ENCODE data around the gene PIM1. TPM values are rescaled to one million over a fixed set of nuclear protein-coding genes. Genes with fewer than 3 reads are reported as not detected.

The PIM1 gene
- total RNA-seq, 1 donor from 2014 or later = 41.5 TPM

DNA sequence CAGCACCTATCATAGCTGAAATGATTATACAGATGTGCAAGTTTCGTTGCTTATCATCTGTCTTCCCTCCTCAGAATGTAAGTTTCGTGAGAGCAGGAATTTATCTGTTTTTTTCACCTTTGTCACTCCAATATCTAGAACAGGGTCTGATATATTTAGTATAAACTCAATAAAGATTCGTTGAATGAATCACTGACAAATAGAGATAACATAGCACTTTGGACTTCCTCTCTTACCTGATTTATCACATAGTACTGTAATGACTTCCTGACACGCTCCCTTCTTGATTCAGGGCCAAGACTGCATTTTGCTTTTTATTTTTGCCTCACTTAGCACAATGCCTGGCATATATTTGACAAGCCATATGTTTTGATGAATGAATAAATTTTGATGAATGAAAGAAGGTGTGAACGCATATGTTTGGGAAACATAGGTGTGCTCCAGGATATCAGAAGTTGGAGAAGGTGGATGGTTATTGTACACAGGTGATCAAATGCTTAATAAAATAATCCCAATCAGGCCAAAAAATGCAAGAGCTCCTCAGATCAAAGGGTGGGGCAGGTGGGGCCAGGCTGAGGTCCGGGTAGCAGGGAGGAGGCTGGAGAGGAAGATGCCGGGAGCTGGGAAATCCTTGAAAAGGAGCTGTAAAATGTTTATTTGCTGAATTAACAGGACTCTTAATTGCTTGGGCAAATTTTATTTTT, 33.0 kb downstream of the PIM1 start:
- TF ChIP-seq CTCF (conservative IDR thresholded peaks at IDR 0.05) = no peak
- H3K9me3 Mint-ChIP-seq = no peaks in the 10 kb centered on the region
- no peaks in the 10 kb centered on the region for H3K36me3 Mint-ChIP-seq
- H3K4me3 Mint-ChIP-seq = no peak overlapping the region
- H3K4me1 Mint-ChIP-seq (ENCODE audit: unreplicated experiment) = peaks cover 15% of the 10 kb centered on the region
- peaks cover 21% of the 10 kb centered on the region for H3K27me3 Mint-ChIP-seq
- DNase-seq (ENCODE audit: extremely low spot score, unreplicated experiment) = no peak
- peak overlapping the region; percentile 41 for H3K27ac Mint-ChIP-seq

- H3K27me3 Mint-ChIP-seq = peaks cover 25% of the 10 kb centered on the region
- no peak for DNase-seq (ENCODE audit: extremely low spot score, unreplicated experiment)
- peaks cover 15% of the 10 kb centered on the region for H3K4me1 Mint-ChIP-seq (ENCODE audit: unreplicated experiment)
- H3K36me3 Mint-ChIP-seq = no peaks in the 10 kb centered on the region
- no peak overlapping the region for H3K4me3 Mint-ChIP-seq
- H3K27ac Mint-ChIP-seq = peak overlapping the region; percentile 8
- H3K9me3 Mint-ChIP-seq = no peaks in the 10 kb centered on the region
- TF ChIP-seq CTCF (conservative IDR thresholded peaks at IDR 0.05) = no peak
Observed at GRCh38 chr6:37204014-37204751, 34.2 kb downstream of the PIM1 start.

DNA sequence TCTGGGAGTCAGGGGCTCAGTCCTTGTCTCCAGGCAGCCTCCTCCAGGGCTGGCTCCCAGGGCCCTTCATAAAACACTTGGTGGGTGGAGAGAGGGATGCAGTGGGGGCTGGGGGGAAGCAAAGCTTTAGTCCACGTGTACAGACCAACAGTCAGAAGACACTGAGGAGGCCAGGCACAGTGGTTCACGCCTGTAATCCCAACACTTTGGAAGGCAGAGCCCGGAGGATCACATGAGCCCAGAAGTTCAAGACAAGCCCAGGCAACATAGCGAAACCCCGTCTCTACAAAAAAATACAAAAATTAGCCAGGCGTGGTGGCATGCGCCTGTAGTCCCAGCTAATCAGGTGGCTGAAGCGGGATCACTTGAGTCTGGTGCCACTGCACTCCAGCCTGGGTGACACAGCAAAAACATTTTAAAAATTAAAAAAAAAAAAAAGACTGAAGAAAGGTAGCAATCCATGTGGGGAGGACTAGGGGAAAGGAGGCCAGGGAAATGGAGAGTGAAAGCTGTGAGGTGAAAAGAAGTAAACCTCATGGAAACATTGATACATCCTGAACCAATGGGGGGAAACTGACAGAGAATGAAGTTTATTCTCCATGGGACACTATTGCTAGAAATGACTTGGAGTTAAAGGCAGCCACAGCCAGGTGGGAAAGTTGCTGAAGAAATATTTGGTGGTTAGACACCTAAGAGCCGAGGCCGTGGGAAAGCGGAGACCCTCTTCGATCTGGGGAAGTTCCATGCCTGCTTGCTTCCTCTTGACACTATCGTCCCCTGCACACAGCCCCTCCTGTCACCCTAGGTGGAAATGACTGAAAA, 35.4 kb downstream of the PIM1 start:
- TF ChIP-seq CTCF (conservative IDR thresholded peaks at IDR 0.05) = no peak
- no peak for DNase-seq (ENCODE audit: extremely low spot score, unreplicated experiment)
- Mint-ChIP-seq H3K9me3 (no peaks in the 10 kb centered on the region), H3K27ac (no peak overlapping the region), H3K4me1 (ENCODE audit: unreplicated experiment) (peaks cover 11% of the 10 kb centered on the region), H3K4me3 (no peak overlapping the region), H3K36me3 (no peaks in the 10 kb centered on the region), H3K27me3 (peaks cover 24% of the 10 kb centered on the region)

GRCh38 chr6:37205997-37206340, 36.0 kb downstream of the PIM1 start:
- DNase-seq (ENCODE audit: extremely low spot score, unreplicated experiment) = no peak
- no peak for TF ChIP-seq CTCF (conservative IDR thresholded peaks at IDR 0.05)
- H3K4me3 Mint-ChIP-seq = no peak overlapping the region
- H3K36me3 Mint-ChIP-seq = no peaks in the 10 kb centered on the region
- peaks cover 11% of the 10 kb centered on the region for H3K4me1 Mint-ChIP-seq (ENCODE audit: unreplicated experiment)
- H3K27ac Mint-ChIP-seq = no peak overlapping the region
- peaks cover 23% of the 10 kb centered on the region for H3K27me3 Mint-ChIP-seq
- no peaks in the 10 kb centered on the region for H3K9me3 Mint-ChIP-seq

- no peaks in the 10 kb centered on the region for H3K9me3 Mint-ChIP-seq
- H3K27ac Mint-ChIP-seq = no peak overlapping the region
- no peak overlapping the region for H3K4me3 Mint-ChIP-seq
- no peak for TF ChIP-seq CTCF (conservative IDR thresholded peaks at IDR 0.05)
- peaks cover 11% of the 10 kb centered on the region for H3K4me1 Mint-ChIP-seq (ENCODE audit: unreplicated experiment)
- no peak for DNase-seq (ENCODE audit: extremely low spot score, unreplicated experiment)
- no peaks in the 10 kb centered on the region for H3K36me3 Mint-ChIP-seq
- H3K27me3 Mint-ChIP-seq = peaks cover 23% of the 10 kb centered on the region
Observed at GRCh38 chr6:37206622-37207021, 36.7 kb downstream of the PIM1 start.

Data from type B pancreatic cell (in vitro differentiated cells).